Stimulated activated CD8-positive, alpha-beta memory T cell treated with anti-CD3 and anti-CD28 coated beads, Interleukin-4, amount 100 ng/mL, for 4 hours (primary cell): ENCODE data around the gene MPRIP.
"Not testable (repeated sequence)": the region's sequence is repeated elsewhere in the genome, so short reads cannot be mapped to it uniquely, and the experiment has no call there.

Source experiments
- DNase-seq, 2 donors: peaks; one replicate each; pipeline ENCODE4 v3.0.0-alpha.2; 2020; ENCODE audit warnings: low read depth in 2 of 2, low spot score in 1 of 2

The MPRIP gene

GRCh38 chr17:17013828-17014747 lies 28.2 kb upstream of the MPRIP start:
- not testable (repeated sequence) for DNase-seq

- not testable (repeated sequence) for DNase-seq
These were observed 27.5 kb upstream of the MPRIP start for GRCh38 chr17:17014748-17015124.

GRCh38 chr17:17015230-17015629 lies 27.0 kb upstream of the MPRIP start:
- DNase-seq = no peak

- not testable (repeated sequence) for DNase-seq
These were observed 25.8 kb upstream of the MPRIP start for GRCh38 chr17:17016199-17017197.

GRCh38 chr17:17017343-17018014 lies 24.8 kb upstream of the MPRIP start:
- DNase-seq = no peak

- no peak for DNase-seq
These were observed 24.2 kb upstream of the MPRIP start for GRCh38 chr17:17018021-17018441.

GRCh38 chr17:17018612-17019429 lies 23.4 kb upstream of the MPRIP start:
- DNase-seq = no peak

GRCh38 chr17:17019430-17019762 lies 22.9 kb upstream of the MPRIP start:
- no peak for DNase-seq

GRCh38 chr17:17019891-17020456 lies 22.3 kb upstream of the MPRIP start:
- DNase-seq = no peak

- no peak for DNase-seq
These were observed 21.4 kb upstream of the MPRIP start for GRCh38 chr17:17020821-17021193.

- no peak for DNase-seq
These were observed 20.9 kb upstream of the MPRIP start for GRCh38 chr17:17021194-17021863.

- no peak for DNase-seq
These were observed 20.2 kb upstream of the MPRIP start for GRCh38 chr17:17022011-17022410.

GRCh38 chr17:17022456-17022855 lies 19.8 kb upstream of the MPRIP start:
- DNase-seq = no peak

- no peak for DNase-seq
These were observed 17.4 kb upstream of the MPRIP start for GRCh38 chr17:17024778-17025300.

- no peak for DNase-seq
These were observed 16.6 kb upstream of the MPRIP start for GRCh38 chr17:17025621-17026020.

- no peak for DNase-seq
These were observed 16.1 kb upstream of the MPRIP start for GRCh38 chr17:17026163-17026562.

- DNase-seq = no peak
These were observed 14.7 kb upstream of the MPRIP start for GRCh38 chr17:17027442-17028058.

- DNase-seq = no peak
These were observed 14.0 kb upstream of the MPRIP start for GRCh38 chr17:17028059-17028877.
